Loucy (cell line): ENCODE data around the gene PFDN1.

Experiments used
- CTCF ChIP-seq: fragments of 200-600 bp; sonication (generic); conservative IDR thresholded peaks from 2 replicates; pipeline ENCODE4 v1.5.1; 2014; ENCODE audit warnings: mild to moderate bottlenecking, antibody characterized with exemption, low read length
- EZH2phosphoT487 ChIP-seq: fragments of 200-600 bp; IDR thresholded peaks from 2 replicates; pipeline ENCODE4 v1.6.1; 2018; ENCODE audit warnings: antibody characterized with exemption, mild to moderate bottlenecking, moderate library complexity, borderline replicate concordance

- TF ChIP-seq CTCF (no peak), EZH2phosphoT487 (no peak)
Measured at GRCh38 chr5:140302786-140303639, at the start of gene PFDN1.
